Peyer's patch (tissue), 4 donors: Measurements from ENCODE around the gene UTP4. TPM values are rescaled to one million over a fixed set of nuclear protein-coding genes. Genes with fewer than 3 reads are reported as not detected.

Experiments
- DNase-seq, 3 donors: peaks; one replicate each; pipeline ENCODE4 v3.0.0-alpha.2; 2017 to 2019
- H3K27ac ChIP-seq, 4 donors: fragments of 200-600 bp; sonication (generic); one replicate each; pipeline ENCODE4 v1.5.1; 2016 to 2019
- H3K27me3 ChIP-seq, 2 donors: fragments of 200-600 bp; sonication (generic); one replicate each; pipeline ENCODE4 v1.5.1; 2019
- H3K36me3 ChIP-seq, 3 donors: fragments of 200-600 bp; sonication (generic); one replicate each; pipeline ENCODE4 v1.5.1; 2016 to 2019
- H3K4me1 ChIP-seq, 4 donors: fragments of 200-600 bp; sonication (generic); one replicate each; pipeline ENCODE4 v1.5.1; 2016 to 2019
- H3K4me3 ChIP-seq, 4 donors: fragments of 200-600 bp; sonication (generic); 1 replicate in 3 of 4; 2 replicates in 1 of 4; pipeline ENCODE4 v1.5.1; 2016 to 2019; ENCODE audit warnings: mild to moderate bottlenecking in 1 of 4
- H3K9me3 ChIP-seq, 4 donors: fragments of 200-600 bp; sonication (generic); one replicate each; pipeline ENCODE4 v1.5.1; 2016 to 2019; ENCODE audit warnings: mild to moderate bottlenecking in 1 of 4
- CTCF ChIP-seq, 6 experiments: fragments of 450-650 bp in 4 of 6; fragments of 200-600 bp in 2 of 6; sonication (generic) in 1 of 6; IDR thresholded peaks; one replicate each; pipeline ENCODE4 v1.5.1; 2017 to 2019; ENCODE audit warnings: antibody characterized with exemption in 6 of 6, mild to moderate bottlenecking in 3 of 6, moderate library complexity in 1 of 6
- POLR2A ChIP-seq, 2 donors: fragments of 450-650 bp; IDR thresholded peaks; one replicate each; pipeline ENCODE4 v1.5.1; 2017; ENCODE audit warnings: antibody characterized with exemption in 2 of 2, mild to moderate bottlenecking in 2 of 2, moderate library complexity in 2 of 2
- total RNA-seq, 4 donors: library from RNA; depleted of rRNA; stranded (reverse); fragments of >200 nt; gene quantifications; one replicate each; pipeline ENCODE4 v1.1.0, GENCODE V29; 2016

Gene UTP4
- 10 to 100 TPM in 3 of 4 donors, 1 to 10 TPM in 1; 8.9 to 19.4 (median 13.1) TPM for total RNA-seq

DNA sequence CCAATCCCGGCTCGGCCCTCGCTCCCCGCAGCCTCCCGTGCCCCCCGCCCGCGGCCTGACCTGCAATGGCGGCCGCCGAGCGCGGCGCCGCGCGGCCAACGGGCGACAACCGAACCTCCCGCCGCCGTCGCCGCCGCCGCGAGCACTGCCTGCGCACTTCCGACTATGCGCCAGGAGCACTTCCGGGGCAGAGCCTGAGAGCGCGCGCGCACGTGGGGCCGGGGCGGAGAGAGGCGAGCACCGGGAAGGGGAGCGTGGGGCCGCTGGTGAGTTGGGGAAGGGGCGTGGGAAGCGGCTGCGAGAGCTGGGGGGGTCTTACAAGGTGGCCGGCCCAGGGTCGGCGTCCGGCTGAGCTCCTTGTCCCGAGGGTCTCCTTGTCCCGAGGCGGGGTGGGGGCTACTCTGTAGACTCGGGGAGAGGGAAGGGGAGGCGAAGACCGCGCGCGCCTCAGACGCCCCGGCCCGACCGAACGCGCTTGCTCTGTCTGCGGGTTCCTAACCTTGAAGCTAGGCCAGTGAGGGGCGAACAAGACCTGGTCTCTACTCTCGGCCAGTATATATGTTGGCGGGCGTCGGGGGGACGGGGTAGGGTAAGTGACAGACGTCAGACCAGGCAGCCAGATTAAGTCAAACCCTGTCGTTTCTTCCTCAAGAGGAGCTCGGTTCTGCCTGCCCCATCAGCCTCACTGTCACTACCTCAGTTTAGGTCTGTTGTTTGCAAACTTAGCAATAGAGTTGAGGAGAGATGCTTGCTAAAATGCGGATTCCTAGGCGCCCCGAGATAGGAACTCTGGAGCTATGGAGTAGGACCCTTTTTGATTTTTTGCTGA lies at the start of gene UTP4, which contains the start of gene CHTF8:
Gene UTP4, plus strand, starts transcription at position 226 of the 829 bp plus-strand sequence. CDS start 811 bp downstream, outside the sequence.
Gene CHTF8, minus strand, starts transcription at position 165 of the 829 bp plus-strand sequence. CDS start 11,130 bp downstream, outside the sequence.
- Histone ChIP-seq H3K4me3 (peak within 1 kb of the TSS; percentile 57 to 96 (median 90)), H3K9me3 (no peaks in the 10 kb centered on the region), H3K4me1 (peaks cover 0 to 23% (median 2%) of the 10 kb centered on the region in 4 donors)

GRCh38 chr16:69083306-69083941 lies 49.0 kb upstream of the UTP4 start:
- Histone ChIP-seq H3K27ac (no peak overlapping the region), H3K27me3 (no peaks in the 10 kb centered on the region), H3K4me3 (no peak overlapping the region), H3K9me3 (no peaks in the 10 kb centered on the region), H3K4me1 (no peaks in the 10 kb centered on the region), H3K36me3 (no peaks in the 10 kb centered on the region)
- no peak for TF ChIP-seq POLR2A (IDR thresholded peaks at IDR 0.05)
- no peak for TF ChIP-seq CTCF (IDR thresholded peaks at IDR 0.05)
- DNase-seq = no peak

More for the DNA sequence above, at the start of gene UTP4, which contains the start of gene CHTF8:
- Histone ChIP-seq H3K36me3 (peaks cover 0 to 6% (median 0%) of the 10 kb centered on the region in 3 donors), H3K27ac (peak within 1 kb of the TSS; percentile 88 to 98 (median 95)), H3K27me3 (no peaks in the 10 kb centered on the region)
- DNase-seq = peak; percentile 84 to 93 (median 92)
- TF ChIP-seq CTCF (IDR thresholded peaks at IDR 0.05) (no peak), POLR2A (IDR thresholded peaks at IDR 0.05) (peak; percentile 55 to 92)

DNA sequence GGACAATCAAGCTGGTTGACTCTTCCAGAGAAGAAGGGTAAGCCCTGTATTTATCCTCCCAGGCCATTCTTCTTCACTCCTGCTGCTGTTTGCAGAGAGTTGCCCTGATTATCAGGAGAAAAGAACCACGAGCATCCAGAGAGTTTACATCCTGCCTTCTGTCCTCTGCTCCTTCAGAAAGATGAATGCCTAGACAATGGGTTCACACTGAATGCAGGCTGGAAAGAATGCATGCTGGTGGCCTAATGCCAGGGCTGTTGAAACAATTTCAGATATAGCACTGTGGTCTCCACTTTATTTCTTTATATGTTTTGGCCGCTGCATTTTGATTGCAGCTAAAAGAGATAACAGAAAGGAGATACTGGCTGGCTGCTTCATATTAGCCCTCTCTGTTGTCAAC lies 48.2 kb upstream of the UTP4 start:
- TF ChIP-seq POLR2A (IDR thresholded peaks at IDR 0.05) (no peak), CTCF (IDR thresholded peaks at IDR 0.05) (no peak)
- H3K36me3 ChIP-seq = no peaks in the 10 kb centered on the region
- no peaks in the 10 kb centered on the region for H3K9me3 ChIP-seq
- H3K27ac ChIP-seq = no peak overlapping the region
- no peak overlapping the region for H3K4me3 ChIP-seq
- H3K27me3 ChIP-seq = no peaks in the 10 kb centered on the region
- no peak for DNase-seq
- H3K4me1 ChIP-seq = peaks cover 0 to 4% (median 0%) of the 10 kb centered on the region in 4 donors

DNA sequence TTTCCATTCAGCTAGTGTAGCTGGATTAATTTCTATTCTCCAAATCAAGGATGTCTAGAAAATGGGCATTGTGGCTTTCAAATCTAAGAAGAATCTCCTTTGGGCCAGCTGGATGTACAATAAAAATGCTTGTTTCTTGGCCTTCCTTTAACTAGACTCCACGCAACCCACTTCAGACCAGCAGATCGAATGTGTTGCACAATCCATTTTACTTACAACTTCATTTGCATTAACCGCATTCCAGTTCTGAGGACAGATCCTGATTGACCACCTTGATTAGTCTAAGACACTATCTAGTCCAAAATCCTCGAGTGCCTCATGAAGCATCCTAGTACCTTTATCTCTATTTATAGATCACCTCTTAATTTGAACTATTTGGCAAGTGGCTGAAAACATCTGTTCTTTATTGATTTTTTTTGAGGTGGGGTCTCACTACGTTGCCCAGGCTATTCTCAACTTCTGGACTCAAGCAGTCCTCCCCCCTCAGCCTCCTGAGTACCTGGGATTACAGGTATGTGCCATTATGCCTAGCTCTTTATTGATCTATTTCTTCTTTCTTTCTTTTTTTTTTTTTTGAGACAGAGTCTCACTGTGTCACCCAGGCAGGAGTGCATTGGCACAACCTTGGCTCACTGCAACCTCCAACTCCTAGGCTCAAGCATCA lies 47.3 kb upstream of the UTP4 start:
- no peak for DNase-seq
- no peak overlapping the region for H3K4me3 ChIP-seq
- H3K27me3 ChIP-seq = no peaks in the 10 kb centered on the region
- TF ChIP-seq CTCF (IDR thresholded peaks at IDR 0.05) (no peak), POLR2A (IDR thresholded peaks at IDR 0.05) (no peak)
- no peaks in the 10 kb centered on the region for H3K36me3 ChIP-seq
- H3K4me1 ChIP-seq = peaks cover 0 to 9% (median 0%) of the 10 kb centered on the region in 4 donors
- H3K27ac ChIP-seq = no peak overlapping the region
- H3K9me3 ChIP-seq = no peaks in the 10 kb centered on the region

DNA sequence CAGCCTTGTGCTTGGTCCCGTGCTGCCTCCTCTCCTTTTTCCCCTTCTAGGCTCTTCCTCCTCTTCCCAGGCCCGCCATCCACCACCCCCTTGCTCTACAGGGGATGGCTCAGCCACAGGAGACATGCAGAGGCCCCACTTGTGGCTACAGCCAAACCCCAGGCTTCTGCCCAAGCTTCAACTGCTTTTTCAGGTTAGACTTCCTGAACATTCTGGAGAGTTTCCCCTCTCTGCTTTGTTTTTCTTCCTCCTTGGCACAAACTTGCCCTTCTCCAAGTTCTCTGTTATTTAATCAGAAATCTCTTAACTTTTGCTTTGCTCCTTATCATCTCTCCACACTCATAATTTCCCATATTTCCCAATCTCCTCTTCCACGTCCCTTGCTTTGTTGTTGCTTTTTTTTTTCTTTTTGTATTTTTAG lies 45.3 kb upstream of the UTP4 start:
- H3K36me3 ChIP-seq = no peaks in the 10 kb centered on the region
- no peaks in the 10 kb centered on the region for H3K9me3 ChIP-seq
- no peak for DNase-seq
- H3K4me3 ChIP-seq = no peak overlapping the region
- no peak for TF ChIP-seq CTCF (IDR thresholded peaks at IDR 0.05)
- no peak for TF ChIP-seq POLR2A (IDR thresholded peaks at IDR 0.05)
- H3K27ac ChIP-seq = no peak overlapping the region
- no peaks in the 10 kb centered on the region for H3K27me3 ChIP-seq
- peaks cover 0 to 9% (median 0%) of the 10 kb centered on the region in 4 donors for H3K4me1 ChIP-seq
